ENCODE measurements around the gene PANK3. TPM values are rescaled to one million over a fixed set of nuclear protein-coding genes. Genes with fewer than 3 reads are reported as not detected.
"Not testable (repeated sequence)": the region's sequence is repeated elsewhere in the genome, so short reads cannot be mapped to it uniquely, and the experiment has no call there.

PANK3 gene
- polyA plus RNA-seq, 1 donor from 2014 or later, result 145 TPM

DNA sequence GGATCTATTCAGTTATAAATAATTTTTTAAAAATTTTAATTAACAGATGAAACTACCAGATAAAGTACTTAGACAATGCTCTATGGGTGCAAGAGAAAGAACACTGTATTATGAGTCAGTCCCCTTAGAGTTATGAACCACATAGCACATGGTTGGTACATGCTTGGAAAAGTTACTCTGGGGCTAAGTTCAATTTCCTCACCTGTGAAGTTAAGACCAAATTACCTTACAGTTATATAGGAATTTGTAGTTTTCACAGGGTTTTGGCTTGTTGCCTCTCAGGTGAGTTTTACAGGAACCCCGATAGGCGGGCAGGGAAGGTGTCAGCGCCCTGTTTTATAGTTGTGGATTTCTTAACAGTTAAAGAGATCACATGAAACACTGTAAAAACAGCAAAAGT, 1.2 kb downstream of the PANK3 start:
- Histone ChIP-seq H3K36me3 (ENCODE audit: insufficient read depth, low read length) (no peaks in the 10 kb centered on the region), H3K9me3 (ENCODE audit: low read length) (no peaks in the 10 kb centered on the region), H3K9ac (ENCODE audit: low read length) (peak overlapping the region; percentile 97), H3K4me2 (ENCODE audit: low read length) (peak overlapping the region; percentile 67), H3K27ac (ENCODE audit: low read length) (peak overlapping the region; percentile 90), H3K9me2 (ENCODE audit: insufficient read depth, low read length) (no peaks in the 10 kb centered on the region), H2AFZ (ENCODE audit: low read depth, low read length) (no peak overlapping the region), H3K4me3 (ENCODE audit: low read length) (peak overlapping the region; percentile 97), H3F3A (ENCODE audit: insufficient read depth, low read length, poor library complexity, severe bottlenecking) (peaks cover 4% of the 10 kb centered on the region), H3K79me2 (replicated peaks; ENCODE audit: insufficient read depth, low read length) (peaks cover 54% of the 10 kb centered on the region), H3K27me3 (ENCODE audit: insufficient read depth, low read depth, low read length) (no peaks in the 10 kb centered on the region), H4K20me1 (ENCODE audit: insufficient read depth) (peaks cover 12% of the 10 kb centered on the region)
- peak; percentile 62 for TF ChIP-seq MXI1 (conservative IDR thresholded peaks at IDR 0.05; ENCODE audit: poor library complexity, severe bottlenecking)
- TF ChIP-seq TAF1 (IDR thresholded peaks at IDR 0.05; ENCODE audit: low read depth), result no peak

GRCh38 chr5:168575391-168576372, 3.5 kb downstream of the PANK3 start:
- Histone ChIP-seq H3K4me2 (ENCODE audit: low read length) (peak overlapping the region; percentile 8), H3K27ac (ENCODE audit: low read length) (no peak overlapping the region), H2AFZ (ENCODE audit: low read depth, low read length) (no peak overlapping the region), H3K36me3 (ENCODE audit: insufficient read depth, low read length) (no peaks in the 10 kb centered on the region), H4K20me1 (ENCODE audit: insufficient read depth) (peaks cover 12% of the 10 kb centered on the region), H3F3A (ENCODE audit: insufficient read depth, low read length, poor library complexity, severe bottlenecking) (peaks cover 4% of the 10 kb centered on the region), H3K9me2 (ENCODE audit: insufficient read depth, low read length) (no peaks in the 10 kb centered on the region), H3K9me3 (ENCODE audit: low read length) (no peaks in the 10 kb centered on the region), H3K27me3 (ENCODE audit: insufficient read depth, low read depth, low read length) (no peaks in the 10 kb centered on the region), H3K9ac (ENCODE audit: low read length) (no peak overlapping the region), H3K79me2 (replicated peaks; ENCODE audit: insufficient read depth, low read length) (peaks cover 76% of the 10 kb centered on the region), H3K4me3 (ENCODE audit: low read length) (peak overlapping the region; percentile 52)
- TF ChIP-seq, protein P1, sequence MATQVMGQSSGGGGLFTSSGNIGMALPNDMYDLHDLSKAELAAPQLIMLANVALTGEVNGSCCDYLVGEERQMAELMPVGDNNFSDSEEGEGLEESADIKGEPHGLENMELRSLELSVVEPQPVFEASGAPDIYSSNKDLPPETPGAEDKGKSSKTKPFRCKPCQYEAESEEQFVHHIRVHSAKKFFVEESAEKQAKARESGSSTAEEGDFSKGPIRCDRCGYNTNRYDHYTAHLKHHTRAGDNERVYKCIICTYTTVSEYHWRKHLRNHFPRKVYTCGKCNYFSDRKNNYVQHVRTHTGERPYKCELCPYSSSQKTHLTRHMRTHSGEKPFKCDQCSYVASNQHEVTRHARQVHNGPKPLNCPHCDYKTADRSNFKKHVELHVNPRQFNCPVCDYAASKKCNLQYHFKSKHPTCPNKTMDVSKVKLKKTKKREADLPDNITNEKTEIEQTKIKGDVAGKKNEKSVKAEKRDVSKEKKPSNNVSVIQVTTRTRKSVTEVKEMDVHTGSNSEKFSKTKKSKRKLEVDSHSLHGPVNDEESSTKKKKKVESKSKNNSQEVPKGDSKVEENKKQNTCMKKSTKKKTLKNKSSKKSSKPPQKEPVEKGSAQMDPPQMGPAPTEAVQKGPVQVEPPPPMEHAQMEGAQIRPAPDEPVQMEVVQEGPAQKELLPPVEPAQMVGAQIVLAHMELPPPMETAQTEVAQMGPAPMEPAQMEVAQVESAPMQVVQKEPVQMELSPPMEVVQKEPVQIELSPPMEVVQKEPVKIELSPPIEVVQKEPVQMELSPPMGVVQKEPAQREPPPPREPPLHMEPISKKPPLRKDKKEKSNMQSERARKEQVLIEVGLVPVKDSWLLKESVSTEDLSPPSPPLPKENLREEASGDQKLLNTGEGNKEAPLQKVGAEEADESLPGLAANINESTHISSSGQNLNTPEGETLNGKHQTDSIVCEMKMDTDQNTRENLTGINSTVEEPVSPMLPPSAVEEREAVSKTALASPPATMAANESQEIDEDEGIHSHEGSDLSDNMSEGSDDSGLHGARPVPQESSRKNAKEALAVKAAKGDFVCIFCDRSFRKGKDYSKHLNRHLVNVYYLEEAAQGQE (IDR thresholded peaks at IDR 0.05; ENCODE audit: borderline replicate concordance), result no peak
- TF ChIP-seq SMC3 (conservative IDR thresholded peaks at IDR 0.05; ENCODE audit: poor library complexity), result no peak
- no peak for TF ChIP-seq POLR2AphosphoS5 (IDR thresholded peaks at IDR 0.05)
- TF ChIP-seq TAF1 (IDR thresholded peaks at IDR 0.05; ENCODE audit: low read depth), result no peak
- TF ChIP-seq EP300 (conservative IDR thresholded peaks at IDR 0.05; ENCODE audit: poor library complexity, severe bottlenecking), result no peak

GRCh38 chr5:168574156-168574555, 5.0 kb downstream of the PANK3 start:
- peaks cover 12% of the 10 kb centered on the region for H4K20me1 ChIP-seq (ENCODE audit: insufficient read depth)

GRCh38 chr5:168573663-168574062, 5.5 kb downstream of the PANK3 start:
- not testable (repeated sequence) for H3K27ac ChIP-seq (ENCODE audit: low read length); H3K9me2 ChIP-seq (ENCODE audit: insufficient read depth, low read length); H2AFZ ChIP-seq (ENCODE audit: low read depth, low read length); H3K4me2 ChIP-seq (ENCODE audit: low read length); H3K27me3 ChIP-seq (ENCODE audit: insufficient read depth, low read depth, low read length); H3K9me3 ChIP-seq (ENCODE audit: low read length); H3K36me3 ChIP-seq (ENCODE audit: insufficient read depth, low read length); H3F3A ChIP-seq (ENCODE audit: insufficient read depth, low read length, poor library complexity, severe bottlenecking); H3K9ac ChIP-seq (ENCODE audit: low read length); H3K4me3 ChIP-seq (ENCODE audit: low read length)
- peaks cover 85% of the 10 kb centered on the region for H3K79me2 ChIP-seq (replicated peaks; ENCODE audit: insufficient read depth, low read length)
- peaks cover 12% of the 10 kb centered on the region for H4K20me1 ChIP-seq (ENCODE audit: insufficient read depth)

More at GRCh38 chr5:168574156-168574555, 5.0 kb downstream of the PANK3 start:
- peaks cover 88% of the 10 kb centered on the region for H3K79me2 ChIP-seq (replicated peaks; ENCODE audit: insufficient read depth, low read length)
- H3K9me3 ChIP-seq (ENCODE audit: low read length); H2AFZ ChIP-seq (ENCODE audit: low read depth, low read length); H3K4me3 ChIP-seq (ENCODE audit: low read length); H3K4me2 ChIP-seq (ENCODE audit: low read length); H3K27me3 ChIP-seq (ENCODE audit: insufficient read depth, low read depth, low read length); H3K9me2 ChIP-seq (ENCODE audit: insufficient read depth, low read length); H3K9ac ChIP-seq (ENCODE audit: low read length); H3K27ac ChIP-seq (ENCODE audit: low read length); H3K36me3 ChIP-seq (ENCODE audit: insufficient read depth, low read length); H3F3A ChIP-seq (ENCODE audit: insufficient read depth, low read length, poor library complexity, severe bottlenecking): not testable (repeated sequence)

All from neural cell (in vitro differentiated cells).